DMS153 (cell line): ENCODE data around the gene NPLOC4.
"Not testable (repeated sequence)": the region's sequence is repeated elsewhere in the genome, so short reads cannot be mapped to it uniquely, and the experiment has no call there.

ENCODE experiments used
- DNase-seq: peaks from one replicate; lab custom pipeline; 2025; lab: John Stamatoyannopoulos, UW

The NPLOC4 gene

DNA sequence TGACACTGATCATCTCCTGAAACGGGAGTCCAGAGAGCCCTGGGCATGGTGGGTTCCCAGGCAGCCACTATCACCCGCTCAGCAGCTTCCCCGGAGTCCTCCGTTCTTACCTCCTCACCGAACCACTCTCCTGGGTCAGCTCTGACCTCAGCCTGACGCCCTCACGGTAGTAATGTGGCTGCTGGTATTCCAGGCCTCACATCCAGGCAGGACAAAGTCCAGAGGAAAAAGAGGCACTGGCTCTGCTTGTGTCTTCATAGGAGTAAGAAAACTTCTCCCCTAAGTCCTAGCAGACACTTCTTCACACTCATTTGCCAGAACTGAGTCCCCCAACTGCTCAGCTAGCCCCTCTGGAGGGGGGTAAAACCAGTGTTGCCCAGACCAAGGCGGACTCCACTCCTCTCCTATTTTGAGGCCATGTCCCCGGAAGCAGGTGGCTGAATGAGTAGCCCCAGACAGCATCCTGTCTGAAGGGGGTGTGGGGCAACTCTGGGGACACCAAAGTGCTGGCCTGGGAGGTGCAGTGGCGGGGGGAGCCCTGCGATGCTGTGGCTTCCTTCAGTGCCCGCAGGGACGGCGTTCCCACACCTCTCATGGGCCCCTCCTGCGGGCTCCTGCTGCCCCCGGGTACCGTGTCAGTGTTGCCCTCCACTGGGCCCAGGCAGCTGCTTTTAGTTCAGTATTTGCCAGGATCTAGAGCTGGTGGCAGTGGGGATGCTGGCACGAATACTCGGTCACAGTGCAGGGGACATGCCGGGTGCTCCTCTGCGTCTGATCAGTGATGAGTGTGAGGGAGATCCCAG, 103.4 kb downstream of the NPLOC4 start:
- DNase-seq: no peak

DNA sequence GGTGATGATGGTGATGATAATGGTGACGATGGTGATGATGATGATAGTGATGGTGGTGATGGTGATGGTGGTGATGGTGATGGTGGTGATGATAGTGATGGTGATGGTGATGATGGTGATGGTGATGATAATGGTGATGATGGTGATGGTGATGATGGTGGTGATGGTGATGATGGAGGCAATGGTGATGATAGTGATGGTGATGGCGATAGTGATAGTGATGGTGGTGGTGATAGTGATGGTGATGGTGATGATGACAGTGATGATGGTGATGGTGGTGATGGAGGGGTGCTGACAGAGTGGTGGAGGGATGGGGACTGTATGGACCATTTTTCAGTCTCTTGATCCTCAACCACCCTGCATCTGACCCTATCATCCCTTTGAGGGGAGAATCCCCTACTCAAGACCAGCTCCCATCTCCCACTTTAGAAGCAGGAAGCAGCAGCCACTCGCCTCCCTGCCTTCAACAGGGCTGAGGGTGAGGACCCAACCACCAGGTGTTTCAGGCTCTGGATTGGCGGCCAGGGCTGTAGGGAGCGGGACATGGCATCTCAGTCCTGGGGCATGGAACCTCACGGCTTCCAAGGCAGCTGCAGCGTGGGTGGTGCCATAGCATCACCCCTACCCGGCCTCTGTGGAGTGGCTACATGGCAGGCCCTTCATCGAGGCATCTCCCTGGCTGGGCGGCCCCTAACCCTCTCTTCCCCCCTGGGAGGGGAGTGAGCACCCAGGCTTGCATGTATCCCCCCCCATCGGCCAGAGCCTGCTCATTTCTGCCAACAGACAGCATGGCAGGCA, 104.2 kb downstream of the NPLOC4 start:
- DNase-seq: no peak

DNA sequence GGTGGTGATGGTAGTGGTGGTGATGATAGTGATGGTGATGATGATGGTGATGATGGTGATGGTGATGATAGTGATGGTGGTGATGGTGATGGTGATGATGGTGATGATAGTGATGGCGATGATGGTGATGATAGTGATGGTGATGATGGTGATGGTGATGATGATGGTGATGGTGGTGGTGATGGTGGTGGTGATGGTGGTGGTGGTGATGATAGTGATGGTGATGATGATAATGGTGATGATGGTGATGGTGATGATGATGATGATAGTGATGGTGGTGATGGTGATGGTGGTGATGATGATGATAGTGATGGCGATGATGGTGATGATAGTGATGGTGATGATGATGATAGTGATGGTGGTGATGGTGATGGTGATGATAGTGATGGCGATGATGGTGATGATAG, 104.9 kb downstream of the NPLOC4 start:
- not testable (repeated sequence) for DNase-seq

DNA sequence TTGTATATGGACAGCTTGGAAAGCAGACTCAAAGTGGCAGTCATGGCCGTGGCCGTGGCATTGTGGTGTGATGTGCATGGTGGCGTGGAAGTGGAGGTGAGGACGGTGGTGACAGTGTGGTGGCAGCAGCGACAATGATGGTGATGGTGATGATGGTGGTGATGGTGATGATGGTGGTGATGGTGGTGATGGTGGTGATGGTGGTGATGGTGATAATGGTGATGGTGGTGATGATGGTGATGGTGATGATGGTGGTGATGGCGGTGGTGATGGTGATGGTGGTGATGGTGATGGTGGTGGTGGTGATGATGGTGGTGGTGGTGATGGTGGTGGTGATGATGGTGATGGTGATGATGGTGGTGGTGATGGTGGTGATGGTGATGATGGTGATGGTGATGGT, 105.9 kb downstream of the NPLOC4 start:
- not testable (repeated sequence) for DNase-seq

DNA sequence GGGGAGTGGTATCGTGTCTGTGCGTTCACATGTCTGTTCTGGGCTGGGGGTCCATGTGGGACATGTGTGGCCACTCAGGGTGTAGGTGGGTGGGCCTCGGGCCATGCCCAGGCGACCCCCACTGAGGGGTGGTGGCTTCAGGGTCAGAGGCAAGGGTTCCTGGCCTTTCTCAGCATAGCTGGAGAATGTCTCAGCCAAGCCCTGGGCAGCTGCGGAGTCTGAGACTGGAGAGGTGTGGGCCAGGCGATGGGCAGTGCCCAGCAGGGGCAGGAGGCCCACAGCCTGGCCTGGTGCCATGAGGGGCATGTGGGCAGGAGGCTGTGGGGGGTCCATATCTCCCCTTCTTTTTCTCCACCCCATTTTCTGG, 107.5 kb downstream of the NPLOC4 start:
- DNase-seq: no peak

DNA sequence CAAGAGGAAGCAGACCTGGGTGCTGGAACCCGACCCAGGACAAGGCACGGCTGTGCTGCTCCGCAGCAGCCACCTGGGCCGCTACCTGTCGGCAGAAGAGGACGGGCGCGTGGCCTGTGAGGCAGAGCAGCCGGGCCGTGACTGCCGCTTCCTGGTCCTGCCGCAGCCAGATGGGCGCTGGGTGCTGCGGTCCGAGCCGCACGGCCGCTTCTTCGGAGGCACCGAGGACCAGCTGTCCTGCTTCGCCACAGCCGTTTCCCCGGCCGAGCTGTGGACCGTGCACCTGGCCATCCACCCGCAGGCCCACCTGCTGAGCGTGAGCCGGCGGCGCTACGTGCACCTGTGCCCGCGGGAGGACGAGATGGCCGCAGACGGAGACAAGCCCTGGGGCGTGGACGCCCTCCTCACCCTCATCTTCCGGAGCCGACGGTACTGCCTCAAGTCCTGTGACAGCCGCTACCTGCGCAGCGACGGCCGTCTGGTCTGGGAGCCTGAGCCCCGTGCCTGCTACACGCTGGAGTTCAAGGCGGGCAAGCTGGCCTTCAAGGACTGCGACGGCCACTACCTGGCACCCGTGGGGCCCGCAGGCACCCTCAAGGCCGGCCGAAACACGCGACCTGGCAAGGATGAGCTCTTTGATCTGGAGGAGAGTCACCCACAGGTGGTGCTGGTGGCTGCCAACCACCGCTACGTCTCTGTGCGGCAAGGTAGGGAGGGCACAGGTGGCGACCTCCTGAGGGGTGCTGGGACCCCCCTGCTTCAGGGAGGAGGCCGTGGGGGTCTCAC, 108.1 kb downstream of the NPLOC4 start:
- DNase-seq: no peak

DNA sequence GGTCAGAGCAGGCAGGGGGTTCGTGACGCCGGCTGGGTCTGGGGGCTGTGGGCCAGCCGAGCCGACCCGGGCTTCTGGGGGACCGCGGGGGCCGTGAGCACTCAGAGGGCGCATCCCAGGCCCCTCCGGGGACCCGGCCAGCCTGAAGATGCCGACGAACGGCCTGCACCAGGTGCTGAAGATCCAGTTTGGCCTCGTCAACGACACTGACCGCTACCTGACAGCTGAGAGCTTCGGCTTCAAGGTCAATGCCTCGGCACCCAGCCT, 108.6 kb downstream of the NPLOC4 start:
- DNase-seq: no peak

DNA sequence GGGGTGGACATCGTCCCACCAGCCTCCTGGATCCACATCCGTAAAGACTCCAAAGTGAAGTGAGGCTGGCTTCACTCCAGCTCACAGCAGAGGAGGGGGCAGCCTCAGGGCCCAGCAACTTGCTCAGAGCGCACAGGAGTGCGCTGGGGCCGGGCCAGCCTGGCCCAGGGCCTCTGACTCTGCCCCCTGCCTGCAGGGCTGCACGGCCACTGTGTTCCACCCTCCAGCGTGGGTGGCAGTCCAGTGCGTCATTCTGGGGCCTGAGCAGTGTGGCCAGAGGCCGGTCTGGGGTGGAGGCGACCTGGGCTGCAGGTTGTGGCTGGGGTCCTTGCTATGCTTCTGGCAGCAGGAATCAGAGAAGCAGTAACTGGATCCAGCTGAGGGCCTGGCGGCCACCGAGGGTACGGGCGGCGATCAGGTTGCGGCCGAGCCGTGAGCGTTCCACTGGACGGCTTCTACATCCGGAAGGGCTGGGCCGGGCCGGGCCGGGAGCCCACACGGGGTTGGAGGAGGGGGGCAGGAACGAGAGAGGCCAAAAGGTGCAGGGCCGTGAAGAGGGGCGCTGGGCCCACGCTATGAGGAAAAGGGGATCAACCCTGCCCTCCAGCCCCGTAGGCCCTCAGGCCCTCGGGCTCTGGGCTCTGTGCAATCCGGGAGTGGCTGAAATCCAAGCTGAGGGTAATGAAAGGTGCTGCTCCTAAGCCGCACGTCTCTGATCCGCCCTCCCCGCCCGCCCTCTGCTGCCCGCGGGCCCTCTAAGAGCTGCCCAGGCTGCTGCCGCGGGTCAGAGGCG, 109.1 kb downstream of the NPLOC4 start, which contains the start of gene FSCN2:
Gene FSCN2, plus strand, starts transcription at position 787 of the 793 bp plus-strand sequence. CDS start 155 bp downstream, outside the sequence.
- no peak for DNase-seq

DNA sequence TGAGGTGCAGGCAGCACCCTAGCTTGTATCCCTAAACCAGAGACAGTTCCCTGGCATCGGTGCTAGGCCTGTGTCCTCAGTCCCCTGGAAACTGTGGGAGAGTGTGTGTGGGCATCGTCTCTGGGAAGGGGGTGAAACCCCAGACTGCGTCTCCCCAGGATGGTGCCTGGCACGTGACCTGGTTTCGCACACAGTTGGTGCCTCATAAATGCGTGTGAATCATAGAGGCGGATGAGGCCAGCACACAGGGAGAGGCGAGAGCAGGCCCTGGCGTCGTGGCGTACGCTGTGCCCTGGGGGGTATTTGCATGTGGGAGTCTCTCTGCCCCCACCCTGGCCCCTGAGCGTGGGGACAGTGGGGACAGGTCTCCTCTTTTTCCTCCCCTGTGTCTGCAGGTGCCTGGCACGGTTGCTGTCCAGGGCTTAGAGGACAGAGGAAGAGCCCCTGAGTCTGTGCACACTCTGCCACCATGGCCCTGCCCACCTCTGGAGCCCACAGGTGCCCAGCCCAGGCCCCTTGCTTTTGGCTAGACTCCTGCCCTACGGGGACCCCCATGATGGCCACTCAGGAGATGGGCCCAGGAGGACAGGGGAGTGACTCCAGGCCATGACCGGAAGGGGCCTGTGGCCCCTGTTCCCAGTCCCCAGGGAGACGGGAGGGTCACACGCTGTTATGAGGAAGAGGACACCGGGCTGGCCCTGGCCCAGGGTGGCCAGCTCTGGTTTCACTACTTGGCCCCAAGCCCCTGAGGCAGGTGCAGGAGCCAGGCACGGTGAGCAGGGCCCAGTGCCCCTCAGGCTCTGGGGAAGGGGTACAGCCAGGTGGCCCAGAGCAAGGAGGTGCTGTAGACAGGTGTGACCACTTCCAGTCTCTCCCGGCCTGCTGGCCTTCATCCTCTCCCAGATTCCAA, 110.0 kb downstream of the NPLOC4 start:
- no peak for DNase-seq

DNA sequence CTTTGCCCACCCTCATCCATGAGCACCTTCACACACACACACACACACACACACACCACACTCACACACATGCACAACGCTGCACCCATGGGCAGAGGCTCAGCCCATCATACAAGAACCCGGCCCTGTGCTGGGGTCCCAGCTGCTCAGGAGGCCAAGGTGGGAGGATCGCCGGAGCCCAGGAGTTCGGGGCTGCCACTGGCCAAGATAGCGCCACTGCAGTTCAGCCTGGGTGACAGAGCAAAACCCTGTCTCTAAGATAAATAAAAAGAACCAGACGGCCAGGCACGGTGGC, 112.1 kb downstream of the NPLOC4 start:
- DNase-seq: no peak

DNA sequence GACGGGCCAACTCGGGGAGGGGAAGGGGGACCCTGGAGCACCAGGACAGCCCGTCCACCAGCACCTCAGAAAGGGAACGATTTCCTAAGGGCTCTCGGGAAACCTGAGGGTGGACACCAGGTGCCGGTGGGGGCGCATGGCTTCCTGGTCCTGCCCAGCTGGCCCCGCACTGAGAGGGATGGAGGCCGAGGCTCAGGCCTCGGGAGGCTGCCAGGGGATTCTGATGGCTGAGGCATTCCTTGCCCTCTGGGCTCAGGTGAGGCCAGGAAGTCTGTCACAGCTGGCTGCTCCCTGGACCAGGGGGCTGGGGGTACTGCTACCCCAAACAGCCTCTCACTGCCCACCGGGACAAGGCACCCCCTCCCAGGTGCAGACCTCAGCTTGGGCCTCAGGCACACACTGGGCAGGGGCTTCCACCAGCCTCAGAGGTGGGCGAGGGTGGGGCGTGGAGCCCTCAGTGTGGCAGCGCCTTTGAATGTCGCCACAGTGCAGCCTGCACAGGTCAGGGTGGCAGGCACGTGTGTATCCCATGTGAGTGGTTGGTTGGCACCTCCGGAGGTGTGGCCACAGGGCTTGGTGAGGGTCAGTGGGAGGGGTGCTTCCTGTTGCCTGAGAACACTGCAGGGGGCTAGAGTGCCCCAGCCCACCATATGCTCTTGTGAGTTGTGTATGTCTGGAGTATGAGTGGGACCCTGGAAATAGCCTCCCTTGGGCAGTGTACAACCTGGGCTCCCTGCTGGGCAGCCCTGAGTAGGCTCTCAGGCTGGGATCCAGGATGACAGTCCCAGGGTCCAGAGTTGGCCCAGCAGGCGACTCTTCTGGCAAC, 112.7 kb downstream of the NPLOC4 start:
- no peak for DNase-seq

DNA sequence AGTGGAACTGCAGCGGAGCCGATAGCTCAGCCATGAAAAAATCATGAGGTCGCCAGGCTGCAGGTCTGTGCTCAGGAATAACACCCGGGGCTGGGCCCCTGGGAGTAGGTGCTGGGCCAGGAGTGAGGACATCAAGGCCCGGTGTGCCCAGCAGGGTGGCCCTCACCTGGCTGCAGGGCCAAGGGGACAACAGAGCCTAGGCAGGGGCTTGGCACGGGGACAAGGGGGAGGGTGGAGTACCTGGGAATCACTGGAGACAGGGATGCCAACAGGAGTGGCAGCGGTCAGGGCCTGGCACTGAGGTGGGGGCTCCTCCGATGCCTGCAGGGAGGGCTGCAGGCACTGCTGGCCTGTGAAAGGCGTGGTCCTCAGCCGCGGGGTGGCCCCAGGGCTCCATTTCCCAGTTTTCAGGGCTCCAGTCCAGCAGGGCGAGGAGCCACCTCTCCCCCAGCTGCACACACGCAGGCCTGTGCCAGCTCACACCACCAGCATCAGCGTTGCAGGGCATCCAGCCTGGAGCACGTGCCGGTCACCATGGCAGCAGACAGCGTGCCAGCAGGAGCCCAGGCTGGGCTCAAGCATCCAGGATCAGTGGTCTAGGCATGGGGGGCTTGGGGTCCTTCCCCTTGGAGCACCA, 113.4 kb downstream of the NPLOC4 start:
- peak; percentile 55 for DNase-seq

DNA sequence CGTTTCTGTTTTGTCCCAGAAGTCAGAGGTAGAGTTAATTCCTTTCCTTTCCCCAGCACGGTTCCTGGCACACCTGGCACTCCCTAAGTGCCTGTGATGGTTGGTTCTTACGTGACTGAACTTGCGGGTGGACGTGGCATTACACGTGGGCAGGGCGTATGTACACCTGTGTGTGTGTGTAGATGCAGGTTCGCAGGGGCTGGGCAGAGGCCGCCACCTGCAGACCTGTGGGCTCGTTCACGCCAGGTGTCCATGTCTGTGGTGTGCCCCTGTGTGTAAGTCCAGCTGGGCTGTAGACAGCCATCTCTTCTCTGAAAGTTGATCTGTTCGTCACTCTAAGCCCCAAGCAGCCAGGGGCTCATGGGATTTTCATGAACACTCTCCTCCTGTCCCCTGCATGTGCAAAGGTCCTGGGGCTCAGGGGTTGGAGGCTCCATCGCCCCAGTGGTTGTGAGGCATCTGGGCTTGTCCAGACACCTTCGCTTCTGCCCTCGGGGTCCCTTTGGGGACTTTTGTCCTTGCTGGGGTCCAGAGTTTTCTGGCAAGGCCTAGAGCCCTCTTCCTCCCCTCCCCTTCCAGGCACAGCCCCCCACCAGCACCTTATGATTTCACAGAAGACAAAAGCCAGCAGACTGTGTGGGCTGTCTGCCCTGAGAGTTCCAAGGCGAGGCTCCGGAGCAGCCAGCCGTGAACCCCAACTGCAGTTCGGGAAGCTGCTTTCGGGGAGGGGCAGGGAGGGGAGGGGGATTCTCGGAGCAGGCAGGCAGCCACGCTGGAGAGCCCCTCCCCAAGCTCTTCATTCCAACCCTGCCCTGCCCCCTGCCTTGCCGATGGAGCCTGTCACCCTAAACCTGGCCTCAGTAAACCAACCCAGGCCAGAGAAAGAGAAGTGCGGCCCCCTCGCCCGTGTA, 114.2 kb downstream of the NPLOC4 start:
- no peak for DNase-seq

DNA sequence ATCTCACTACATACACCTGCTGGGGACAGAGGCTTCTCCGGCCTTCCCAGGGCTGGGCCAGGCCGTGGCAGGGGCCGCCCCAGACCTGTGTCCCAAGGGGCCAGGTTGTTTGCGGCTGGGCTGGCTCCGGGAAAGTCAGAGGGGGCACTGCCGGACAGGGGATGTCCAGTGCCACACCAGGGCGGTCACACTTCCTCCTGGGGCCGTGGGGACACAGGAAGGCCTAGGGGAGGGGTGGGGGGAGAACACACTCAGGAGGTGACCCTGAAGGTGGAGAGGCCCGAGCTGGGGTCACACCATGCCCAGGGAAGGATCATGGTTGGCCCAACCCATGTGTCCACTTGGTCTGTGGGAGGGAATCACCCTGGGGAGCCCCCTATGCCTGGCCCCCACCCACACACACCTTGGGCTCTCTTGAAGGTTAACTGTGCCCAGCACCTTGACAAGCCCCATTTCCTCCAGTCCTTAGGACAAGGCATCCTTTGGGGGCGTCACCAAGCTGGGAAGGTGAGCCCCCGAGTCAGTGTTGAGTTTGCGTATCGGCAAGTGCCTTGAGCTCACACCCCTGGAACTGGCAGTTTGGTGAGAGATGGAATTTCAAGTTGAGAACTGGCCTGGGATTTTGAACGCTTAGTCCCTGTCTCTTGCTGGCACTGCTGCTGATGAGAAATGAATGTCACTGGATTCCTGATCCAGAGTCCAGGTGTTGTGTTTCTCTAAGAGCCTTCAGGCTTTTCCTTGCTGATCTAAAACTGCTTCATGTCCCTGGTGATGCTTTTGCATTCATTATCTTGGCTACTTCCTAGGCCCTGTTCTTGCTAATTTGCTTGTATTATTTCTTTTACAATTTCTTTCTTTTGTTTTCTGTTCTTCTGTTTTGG, 116.7 kb downstream of the NPLOC4 start:
- DNase-seq: no peak

DNA sequence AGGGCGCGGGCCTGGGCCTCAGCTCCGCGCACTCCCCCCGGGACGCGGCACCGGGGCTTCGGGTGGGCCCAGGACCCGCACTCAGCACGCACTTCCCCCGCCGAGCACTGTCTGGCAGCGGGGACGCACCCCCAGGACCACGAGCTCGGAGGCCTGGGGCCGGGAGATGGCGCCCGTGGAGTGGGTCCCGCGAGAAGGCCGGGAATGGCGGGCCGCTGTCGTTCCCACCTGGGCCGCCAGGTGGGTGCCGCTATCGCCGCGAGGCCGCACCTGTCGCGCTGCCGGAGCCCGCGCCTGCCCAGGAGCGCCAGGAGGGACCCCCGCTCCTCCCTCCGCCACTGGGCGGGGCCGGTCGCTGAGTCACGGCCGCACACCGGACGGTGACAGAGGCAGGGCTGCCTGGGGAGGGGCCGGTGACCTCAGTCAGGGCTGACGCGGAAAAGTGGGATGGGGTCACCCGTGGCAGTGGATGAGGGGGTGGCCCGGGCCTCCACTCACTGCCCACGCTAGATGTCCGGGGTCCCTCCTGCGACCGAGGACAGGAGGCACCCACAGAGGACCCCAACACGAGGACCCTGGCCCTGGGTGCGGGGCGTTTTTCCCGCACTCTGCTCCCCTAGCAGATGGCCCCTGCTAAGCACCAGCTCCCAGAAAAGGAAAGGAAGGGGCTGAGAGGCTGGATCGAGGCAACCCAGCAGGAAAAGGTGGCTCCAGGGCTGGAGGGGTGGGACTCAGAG, 117.5 kb downstream of the NPLOC4 start:
- DNase-seq: peak; percentile 50

DNA sequence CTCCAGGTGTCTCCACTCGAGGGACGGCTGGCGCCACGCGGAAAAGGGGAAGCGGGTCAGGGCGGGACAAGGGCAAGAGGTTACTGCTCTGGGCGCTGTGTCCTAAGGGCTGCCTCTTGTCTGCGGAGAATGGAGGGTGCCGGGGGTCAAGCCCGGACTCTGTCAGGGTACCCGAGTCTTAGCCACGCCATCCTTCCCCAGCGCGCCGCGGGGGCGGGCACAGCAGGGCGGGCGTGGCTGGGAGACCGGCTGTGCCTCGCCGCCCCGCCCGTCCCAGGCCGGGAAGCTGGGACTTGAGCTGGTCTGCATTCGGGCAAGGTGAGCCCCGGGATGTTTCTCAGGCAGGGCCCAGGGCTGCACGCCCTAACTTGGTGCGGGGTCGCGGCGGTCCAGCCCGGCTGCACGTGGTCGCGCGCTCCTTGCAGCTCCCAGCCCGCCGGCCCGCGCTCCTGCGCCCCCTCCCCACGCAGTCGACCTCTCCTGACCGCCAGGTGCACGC, 118.1 kb downstream of the NPLOC4 start:
- no peak for DNase-seq
